HEK293T (cell line): ENCODE data around the gene COPS2.

Source experiments
- BHLHE40 ChIP-seq: fragments of 450-650 bp; IDR thresholded peaks from 2 replicates; pipeline ENCODE4 v1.6.1; 2016; ENCODE audit warnings: mild to moderate bottlenecking, moderate library complexity, borderline replicate concordance
- ELF4 ChIP-seq: fragments of 450-650 bp; IDR thresholded peaks from 2 replicates; pipeline ENCODE4 v1.6.1; 2017; ENCODE audit warnings: antibody characterized with exemption
- FOXM1 ChIP-seq: fragments of 450-650 bp; IDR thresholded peaks from 2 replicates; pipeline ENCODE4 v1.6.1; 2017; ENCODE audit warnings: mild to moderate bottlenecking, borderline replicate concordance
- HDGF ChIP-seq: fragments of 450-650 bp; IDR thresholded peaks from 2 replicates; pipeline ENCODE4 v1.6.1; 2017; ENCODE audit warnings: antibody characterized with exemption, borderline replicate concordance
- LEF1 ChIP-seq: fragments of 450-650 bp; IDR thresholded peaks from 2 replicates; pipeline ENCODE4 v1.6.1; 2017; ENCODE audit warnings: mild to moderate bottlenecking, borderline replicate concordance
- NFRKB ChIP-seq: fragments of 450-650 bp; IDR thresholded peaks from 2 replicates; pipeline ENCODE4 v1.6.1; 2016; ENCODE audit warnings: mild to moderate bottlenecking, moderate library complexity
- SP1 ChIP-seq: fragments of 450-650 bp; IDR thresholded peaks from 2 replicates; pipeline ENCODE4 v1.6.1; 2017
- SUZ12 ChIP-seq: fragments of 450-650 bp; IDR thresholded peaks from 2 replicates; pipeline ENCODE4 v1.6.1; 2016; ENCODE audit warnings: mild to moderate bottlenecking
- TARDBP ChIP-seq: fragments of 450-650 bp; IDR thresholded peaks from 2 replicates; pipeline ENCODE4 v1.6.1; 2016

DNA sequence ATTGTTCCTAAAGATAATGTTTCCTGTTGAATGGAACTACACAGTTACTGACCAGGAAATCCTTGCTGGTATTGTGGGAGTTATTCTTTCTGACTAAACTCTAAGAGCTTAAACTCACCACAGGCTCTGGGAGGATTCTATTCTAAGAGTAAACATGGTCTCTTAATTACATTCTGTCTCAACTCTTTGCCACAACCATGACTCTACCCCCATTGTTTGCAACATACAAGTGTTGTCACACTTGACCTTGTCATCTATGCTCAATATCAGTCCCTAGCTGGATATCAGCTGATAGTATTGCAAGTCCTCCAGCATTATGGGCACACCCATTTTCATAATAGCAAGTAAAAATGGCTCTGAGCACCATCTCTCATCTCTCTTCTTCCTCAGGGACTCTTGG is 79.5 kb downstream of the COPS2 start:
- no peak for TF ChIP-seq SP1
- no peak for TF ChIP-seq BHLHE40
- TF ChIP-seq ELF4, result no peak
- TF ChIP-seq HDGF, result no peak
- TF ChIP-seq SUZ12, result no peak
- no peak for TF ChIP-seq LEF1
- no peak for TF ChIP-seq FOXM1
- TF ChIP-seq TARDBP, result no peak
- no peak for TF ChIP-seq NFRKB
